ENCODE data around the gene PATL2.

DNA sequence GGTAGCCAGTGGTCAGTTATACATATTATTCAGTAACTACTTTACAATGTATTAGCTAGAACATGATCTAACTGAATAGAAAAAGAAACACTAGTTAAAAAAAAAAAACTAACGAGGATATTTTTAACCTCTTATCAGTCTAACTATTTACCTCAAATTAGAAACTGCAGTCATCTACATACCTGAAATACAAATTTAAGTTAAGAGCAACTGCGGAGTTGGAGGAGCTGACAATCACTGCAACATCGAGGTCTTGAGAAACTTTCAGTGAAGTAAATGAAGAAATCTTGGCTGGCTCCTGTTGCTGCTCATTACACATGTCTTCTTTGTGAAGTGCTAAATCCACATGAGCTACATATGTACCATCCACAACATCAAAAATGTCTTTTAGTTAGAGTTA is 54.2 kb downstream of the PATL2 start:
- TF ChIP-seq, protein P1, sequence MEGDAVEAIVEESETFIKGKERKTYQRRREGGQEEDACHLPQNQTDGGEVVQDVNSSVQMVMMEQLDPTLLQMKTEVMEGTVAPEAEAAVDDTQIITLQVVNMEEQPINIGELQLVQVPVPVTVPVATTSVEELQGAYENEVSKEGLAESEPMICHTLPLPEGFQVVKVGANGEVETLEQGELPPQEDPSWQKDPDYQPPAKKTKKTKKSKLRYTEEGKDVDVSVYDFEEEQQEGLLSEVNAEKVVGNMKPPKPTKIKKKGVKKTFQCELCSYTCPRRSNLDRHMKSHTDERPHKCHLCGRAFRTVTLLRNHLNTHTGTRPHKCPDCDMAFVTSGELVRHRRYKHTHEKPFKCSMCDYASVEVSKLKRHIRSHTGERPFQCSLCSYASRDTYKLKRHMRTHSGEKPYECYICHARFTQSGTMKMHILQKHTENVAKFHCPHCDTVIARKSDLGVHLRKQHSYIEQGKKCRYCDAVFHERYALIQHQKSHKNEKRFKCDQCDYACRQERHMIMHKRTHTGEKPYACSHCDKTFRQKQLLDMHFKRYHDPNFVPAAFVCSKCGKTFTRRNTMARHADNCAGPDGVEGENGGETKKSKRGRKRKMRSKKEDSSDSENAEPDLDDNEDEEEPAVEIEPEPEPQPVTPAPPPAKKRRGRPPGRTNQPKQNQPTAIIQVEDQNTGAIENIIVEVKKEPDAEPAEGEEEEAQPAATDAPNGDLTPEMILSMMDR (conservative IDR thresholded peaks at IDR 0.05 in 1 of 2, IDR thresholded peaks at IDR 0.05 in 1 of 2; ENCODE audit: low read depth in 1 of 2, low read length in 2 of 2), result no peak
- TF ChIP-seq EZH2 (IDR thresholded peaks at IDR 0.05; ENCODE audit: low read length, missing control alignments), result no peak

Data from fibroblast of lung (primary cell).